HAP-1 (cell line): ENCODE results near the gene ARTN.

ENCODE experiments used
- DNase-seq, 2 experiments: peaks; one replicate each; pipeline ENCODE4 v3.0.0-alpha.2; 2016 to 2020; ENCODE audit warnings: low spot score in 2 of 2
- H3K27me3 ChIP-seq: fragments of 250-450 bp; sonication (Bioruptor Pico); 2 replicates; pipeline ENCODE4 v1.5.1; 2020; ENCODE audit warnings: low read depth, mild to moderate bottlenecking, moderate library complexity
- H3K36me3 ChIP-seq: fragments of 250-450 bp; sonication (Bioruptor Pico); replicated peaks from 2 replicates; pipeline ENCODE4 v1.5.1; 2020; ENCODE audit warnings: mild to moderate bottlenecking
- H3K4me1 ChIP-seq: fragments of 250-450 bp; sonication (Bioruptor Pico); 2 replicates; pipeline ENCODE4 v1.5.1; 2020; ENCODE audit warnings: mild to moderate bottlenecking
- H3K4me3 ChIP-seq: fragments of 250-450 bp; sonication (Bioruptor Pico); 2 replicates; pipeline ENCODE4 v1.5.1; 2020; ENCODE audit warnings: mild to moderate bottlenecking, moderate library complexity
- H3K9me3 ChIP-seq: fragments of 250-450 bp; sonication (Bioruptor Pico); 2 replicates; pipeline ENCODE4 v1.5.1; 2020; ENCODE audit warnings: mild to moderate bottlenecking, moderate library complexity
- in situ Hi-C: fragments of 300-500 bp; cut with MboI; formaldehyde crosslinking; loops from 3 replicates; pipeline ENCODE4 v1.14.3; 2020; ENCODE audit warnings: low sequenced_read_pairs, inconsistent platforms, mixed read lengths

ARTN gene

GRCh38 chr1:43934101-43934985, 742 bp downstream of the ARTN start:
- DNase-seq = peak; percentile 63 to 87
- Histone ChIP-seq H3K27me3 (no peaks in the 10 kb centered on the region), H3K4me3 (no peak overlapping the region), H3K9me3 (no peaks in the 10 kb centered on the region), H3K36me3 (no peaks in the 10 kb centered on the region), H3K4me1 (peaks cover 3% of the 10 kb centered on the region; the same call in 1 of the 2 replicates)
- in situ Hi-C loops = loop anchor here (5.0 to 25.0 kb wide), 2 partner anchors 162 to 397 kb away; partner anchors contain the start of gene PTPRF

DNA sequence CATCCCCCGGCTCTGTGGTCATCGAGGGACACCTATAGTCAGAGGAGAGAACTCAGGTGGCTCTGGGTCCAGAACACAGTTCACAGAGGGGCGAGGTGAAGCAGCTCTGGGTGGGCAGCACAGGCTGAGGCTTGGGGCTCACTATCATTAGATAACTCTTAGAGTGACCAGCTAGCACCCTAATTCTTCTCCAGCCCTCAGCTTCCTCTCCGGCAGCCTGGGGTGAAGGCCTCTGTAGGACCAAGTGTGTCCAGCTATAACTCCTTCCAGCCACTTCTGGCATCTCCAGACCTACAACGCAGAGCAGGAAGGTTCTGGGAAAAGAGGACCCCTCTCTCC, 1.4 kb downstream of the ARTN start:
- Histone ChIP-seq H3K4me1 (peaks cover 3% of the 10 kb centered on the region; the same call in 1 of the 2 replicates), H3K9me3 (no peaks in the 10 kb centered on the region), H3K36me3 (no peaks in the 10 kb centered on the region), H3K27me3 (no peaks in the 10 kb centered on the region), H3K4me3 (no peak overlapping the region)
- DNase-seq = no peak
- in situ Hi-C loops = loop anchor here (5.0 to 25.0 kb wide), 2 partner anchors 163 to 398 kb away; partner anchors contain the start of gene PTPRF

DNA sequence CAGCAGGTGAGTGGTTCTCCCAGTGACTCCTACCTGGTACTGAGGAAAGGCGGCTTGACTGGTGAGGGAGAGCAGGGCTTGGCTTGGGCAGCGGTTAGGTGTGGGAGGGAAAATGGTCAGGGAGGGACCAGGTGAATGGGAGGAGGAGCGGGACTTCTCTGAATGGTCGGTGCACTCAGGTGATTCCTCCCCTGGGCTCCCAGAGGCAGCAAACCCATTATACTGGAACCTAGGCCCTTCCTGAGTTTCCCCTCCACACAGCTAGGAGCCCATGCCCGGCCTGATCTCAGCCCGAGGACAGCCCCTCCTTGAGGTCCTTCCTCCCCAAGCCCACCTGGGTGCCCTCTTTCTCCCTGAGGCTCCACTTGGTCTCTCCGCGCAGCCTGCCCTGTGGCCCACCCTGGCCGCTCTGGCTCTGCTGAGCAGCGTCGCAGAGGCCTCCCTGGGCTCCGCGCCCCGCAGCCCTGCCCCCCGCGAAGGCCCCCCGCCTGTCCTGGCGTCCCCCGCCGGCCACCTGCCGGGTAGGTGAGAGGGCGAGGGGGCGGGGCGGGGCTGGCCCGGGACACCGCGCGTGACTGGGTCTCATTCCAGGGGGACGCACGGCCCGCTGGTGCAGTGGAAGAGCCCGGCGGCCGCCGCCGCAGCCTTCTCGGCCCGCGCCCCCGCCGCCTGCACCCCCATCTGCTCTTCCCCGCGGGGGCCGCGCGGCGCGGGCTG, 2.3 kb downstream of the ARTN start:
- in situ Hi-C loops = loop anchor here (25.0 kb wide), 1 partner anchor 399 kb away; the partner anchor contains the start of gene PTPRF
- DNase-seq = no peak
- H3K27me3 ChIP-seq = no peaks in the 10 kb centered on the region
- no peak overlapping the region for H3K4me3 ChIP-seq
- H3K36me3 ChIP-seq = no peaks in the 10 kb centered on the region
- no peaks in the 10 kb centered on the region for H3K9me3 ChIP-seq
- peaks cover 3% of the 10 kb centered on the region; the same call in 1 of the 2 replicates for H3K4me1 ChIP-seq

DNA sequence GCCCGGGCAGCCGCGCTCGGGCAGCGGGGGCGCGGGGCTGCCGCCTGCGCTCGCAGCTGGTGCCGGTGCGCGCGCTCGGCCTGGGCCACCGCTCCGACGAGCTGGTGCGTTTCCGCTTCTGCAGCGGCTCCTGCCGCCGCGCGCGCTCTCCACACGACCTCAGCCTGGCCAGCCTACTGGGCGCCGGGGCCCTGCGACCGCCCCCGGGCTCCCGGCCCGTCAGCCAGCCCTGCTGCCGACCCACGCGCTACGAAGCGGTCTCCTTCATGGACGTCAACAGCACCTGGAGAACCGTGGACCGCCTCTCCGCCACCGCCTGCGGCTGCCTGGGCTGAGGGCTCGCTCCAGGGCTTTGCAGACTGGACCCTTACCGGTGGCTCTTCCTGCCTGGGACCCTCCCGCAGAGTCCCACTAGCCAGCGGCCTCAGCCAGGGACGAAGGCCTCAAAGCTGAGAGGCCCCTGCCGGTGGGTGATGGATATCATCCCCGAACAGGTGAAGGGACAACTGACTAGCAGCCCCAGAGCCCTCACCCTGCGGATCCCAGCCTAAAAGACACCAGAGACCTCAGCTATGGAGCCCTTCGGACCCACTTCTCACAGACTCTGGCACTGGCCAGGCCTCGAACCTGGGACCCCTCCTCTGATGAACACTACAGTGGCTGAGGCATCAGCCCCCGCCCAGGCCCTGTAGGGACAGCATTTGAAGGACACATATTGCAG, 3.0 kb downstream of the ARTN start:
- in situ Hi-C loops = loop anchor here (25.0 kb wide), 1 partner anchor 399 kb away; the partner anchor contains the start of gene PTPRF
- no peak overlapping the region for H3K4me3 ChIP-seq

GRCh38 chr1:43937179-43937865, 3.7 kb downstream of the ARTN start:
- Histone ChIP-seq H3K4me3 (no peak overlapping the region), H3K36me3 (no peaks in the 10 kb centered on the region), H3K4me1 (peaks cover 3% of the 10 kb centered on the region; the same call in 1 of the 2 replicates), H3K9me3 (no peaks in the 10 kb centered on the region), H3K27me3 (no peaks in the 10 kb centered on the region)
- DNase-seq = no peak
- in situ Hi-C loops = loop anchor here (25.0 kb wide), 1 partner anchor 400 kb away; the partner anchor contains the start of gene PTPRF

More for the DNA sequence above, 3.0 kb downstream of the ARTN start:
- Histone ChIP-seq H3K9me3 (no peaks in the 10 kb centered on the region), H3K36me3 (no peaks in the 10 kb centered on the region), H3K27me3 (no peaks in the 10 kb centered on the region), H3K4me1 (peaks cover 3% of the 10 kb centered on the region; the same call in 1 of the 2 replicates)
- DNase-seq = no peak

DNA sequence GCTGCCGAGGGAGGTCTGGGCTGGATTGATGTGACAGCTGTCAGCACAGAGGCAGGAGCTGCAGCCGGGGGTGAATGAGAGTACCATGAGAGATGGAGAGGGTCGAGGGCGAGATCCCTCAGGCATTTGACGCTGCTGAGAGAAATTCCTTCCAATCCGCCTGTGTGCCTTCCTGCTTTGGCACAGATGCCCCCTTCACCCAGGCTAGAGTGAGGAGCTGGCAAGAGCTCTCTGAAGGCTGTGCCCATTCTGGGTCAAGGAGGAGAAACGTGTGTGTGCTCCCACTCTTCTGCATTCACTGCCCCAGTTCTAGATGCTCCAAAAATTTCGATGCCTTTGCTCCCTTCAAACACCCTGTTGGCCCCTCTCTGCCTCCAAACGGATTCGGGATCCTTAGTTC, 4.8 kb downstream of the ARTN start:
- in situ Hi-C loops = loop anchor here (25.0 kb wide), 1 partner anchor 401 kb away; the partner anchor contains the start of gene PTPRF
- Histone ChIP-seq H3K4me3 (no peak overlapping the region), H3K4me1 (peaks cover 3% of the 10 kb centered on the region; the same call in 1 of the 2 replicates), H3K9me3 (no peaks in the 10 kb centered on the region), H3K36me3 (no peaks in the 10 kb centered on the region), H3K27me3 (no peaks in the 10 kb centered on the region)
- no peak for DNase-seq

- no peak for DNase-seq
- Histone ChIP-seq H3K4me1 (peaks cover 3% of the 10 kb centered on the region; the same call in 1 of the 2 replicates), H3K4me3 (no peak overlapping the region), H3K9me3 (no peaks in the 10 kb centered on the region), H3K27me3 (no peaks in the 10 kb centered on the region), H3K36me3 (no peaks in the 10 kb centered on the region)
- in situ Hi-C loops = loop anchor here (25.0 kb wide), 1 partner anchor 402 kb away; the partner anchor contains the start of gene PTPRF
Observed at GRCh38 chr1:43938892-43939587, 5.4 kb downstream of the ARTN start.

GRCh38 chr1:43942411-43942810, 8.8 kb downstream of the ARTN start:
- H3K4me1 ChIP-seq = peaks cover 6% of the 10 kb centered on the region
- no peak overlapping the region for H3K4me3 ChIP-seq
- H3K36me3 ChIP-seq = no peaks in the 10 kb centered on the region
- no peaks in the 10 kb centered on the region for H3K27me3 ChIP-seq
- no peaks in the 10 kb centered on the region for H3K9me3 ChIP-seq
- DNase-seq = no peak
- in situ Hi-C loops = loop anchor here (25.0 kb wide), 1 partner anchor 405 kb away; the partner anchor contains the start of gene PTPRF

- no peak overlapping the region for H3K4me3 ChIP-seq
- H3K36me3 ChIP-seq = no peaks in the 10 kb centered on the region
- in situ Hi-C loops = loop anchor here (25.0 kb wide), 1 partner anchor 408 kb away; the partner anchor contains the start of gene PTPRF
- H3K4me1 ChIP-seq = peaks cover 6% of the 10 kb centered on the region
- no peaks in the 10 kb centered on the region for H3K27me3 ChIP-seq
- DNase-seq = no peak
- no peaks in the 10 kb centered on the region for H3K9me3 ChIP-seq
Observed at GRCh38 chr1:43944860-43945259, 11.3 kb downstream of the ARTN start.

- Histone ChIP-seq H3K36me3 (no peaks in the 10 kb centered on the region), H3K9me3 (no peaks in the 10 kb centered on the region), H3K27me3 (no peaks in the 10 kb centered on the region), H3K4me3 (peak overlapping the region; percentile 53), H3K4me1 (peaks cover 6% of the 10 kb centered on the region)
- DNase-seq = no peak
- in situ Hi-C loops = loop anchor here (25.0 kb wide), 1 partner anchor 408 kb away; the partner anchor contains the start of gene PTPRF
Observed at GRCh38 chr1:43945674-43946235, 12.2 kb downstream of the ARTN start.

DNA sequence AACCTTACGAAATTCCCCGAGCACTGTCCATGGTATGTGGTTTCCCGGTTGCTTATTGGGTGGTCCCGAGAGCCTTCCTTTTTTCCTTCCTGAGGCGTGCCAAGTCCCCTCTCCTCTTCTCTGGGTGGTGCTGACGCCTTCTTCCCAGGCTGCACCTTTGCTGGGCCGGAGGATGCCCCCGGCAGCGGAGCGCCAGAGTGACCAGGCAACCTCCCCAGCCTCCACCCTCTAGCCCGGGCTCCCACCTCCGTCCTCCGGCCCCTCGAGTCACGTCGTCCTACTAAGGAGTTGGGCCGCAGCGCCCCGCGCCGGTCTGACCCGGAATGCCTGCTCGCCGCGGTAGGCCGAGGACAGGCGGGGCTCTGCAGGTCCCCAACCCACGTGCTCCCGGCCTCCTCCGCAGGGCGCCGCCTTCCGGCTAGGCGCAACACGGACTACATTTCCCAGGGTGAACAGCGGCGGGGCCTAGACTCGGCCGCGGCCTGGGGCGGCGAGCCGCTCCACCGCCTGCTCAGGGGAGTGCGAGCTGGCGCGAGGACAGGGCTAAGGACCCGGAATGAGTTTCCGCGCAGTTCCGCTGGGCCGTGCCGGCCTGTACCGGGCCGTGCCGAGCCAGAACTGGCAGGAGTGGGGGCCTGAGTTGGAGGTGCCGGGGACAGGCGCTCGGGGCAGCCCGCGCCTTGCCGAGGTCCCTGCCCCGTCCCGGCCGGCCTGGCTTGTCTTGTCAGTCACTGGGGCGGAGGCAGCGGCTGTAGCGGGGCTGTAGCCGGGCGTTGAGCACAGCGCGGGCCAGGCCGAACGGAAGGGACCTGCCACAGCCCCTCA, 12.8 kb downstream of the ARTN start, which contains the start of gene IPO13:
Gene IPO13, plus strand, starts transcription at position 715 of the 825 bp plus-strand sequence. CDS start 651 bp downstream, outside the sequence.
- peak within 1 kb of the TSS; percentile 53 for H3K4me3 ChIP-seq
- in situ Hi-C loops = loop anchor here (25.0 kb wide), 1 partner anchor 409 kb away; the partner anchor contains the start of gene PTPRF
- no peaks in the 10 kb centered on the region for H3K36me3 ChIP-seq
- H3K9me3 ChIP-seq = no peaks in the 10 kb centered on the region
- DNase-seq = peak; percentile 93 to 97
- peaks cover 6% of the 10 kb centered on the region for H3K4me1 ChIP-seq
- H3K27me3 ChIP-seq = no peaks in the 10 kb centered on the region
